Pancreas (tissue), 10 donors: ENCODE data around the gene NAV2. TPM values are rescaled to one million over a fixed set of nuclear protein-coding genes. Genes with fewer than 3 reads are reported as not detected.
A peak's percentile ranks its signal among the peaks of the same experiment; 100 is the strongest.

Source experiments
- ATAC-seq, 4 donors: fragments of 200-7000 bp; cut with Tn5 transposase; one replicate each; pipeline versions ENCODE4 v1.8.0 to v1.9.1; 2020; ENCODE audit warnings: mild to moderate bottlenecking in 4 of 4, moderate library complexity in 4 of 4
- DNase-seq, 6 donors: peaks; one replicate each; pipeline ENCODE4 v3.0.0-alpha.2; 2020
- FAIRE-seq: peaks from 2 replicates; lab custom pipeline; 2012; peaks lifted over from hg19 to GRCh38; lab: Jason Lieb, UNC
- H3K27ac ChIP-seq, 4 donors: fragments of 200-600 bp; sonication (generic); 1 replicate in 3 of 4; 2 replicates in 1 of 4; pipeline versions ENCODE4 v1.5.0 to v1.8.0; 2020
- H3K27me3 ChIP-seq, 4 donors: fragments of 200-600 bp; one replicate each; pipeline ENCODE4 v1.8.0; 2021
- H3K36me3 ChIP-seq, 3 donors: fragments of 200-600 bp; sonication (generic) in 1 of 3; one replicate each; pipeline versions ENCODE4 v1.5.0 to v1.8.0; 2020 to 2021
- H3K4me1 ChIP-seq, 3 donors: fragments of 200-600 bp; one replicate each; pipeline ENCODE4 v1.8.0; 2021
- H3K4me3 ChIP-seq, 4 donors: fragments of 200-600 bp; sonication (generic) in 2 of 4; one replicate each; pipeline versions ENCODE4 v1.5.0 to v1.8.0; 2020 to 2021
- H3K9me3 ChIP-seq, 4 donors: fragments of 200-600 bp; one replicate each; pipeline ENCODE4 v1.8.0; 2021
- CTCF ChIP-seq, 4 donors: fragments of 200-600 bp; sonication (generic) in 3 of 4; IDR thresholded peaks; one replicate each; pipeline versions ENCODE4 v1.5.0 to v1.8.0; 2021; ENCODE audit warnings: antibody characterized with exemption in 4 of 4
- WGBS, 2 donors: extraction: QIAGEN DNeasy Blood & Tissue Kit; methylation state at CpG; one replicate each; pipeline ENCODE4 v1.1.7; 2013; 5-methylcytosine and 5-hydroxymethylcytosine counted together
- intact Hi-C, 3 donors: fragments of 100-400 bp; cut with DNase I; formaldehyde crosslinking; loops; one replicate each; pipeline versions ENCODE4 v1.11.1 to v1.14.2; 2022
- polyA plus RNA-seq, 2 donors: library from polyadenylated mRNA; stranded (reverse); fragments of 200-250 nt; gene quantifications; one replicate each; pipeline ENCODE4 v1.2.3, GENCODE V29; 2013
- total RNA-seq, 6 donors: library from RNA; stranded (reverse); fragmentation: NEBNext Ultra II Directional in 4 of 6; extraction: Animal tissue kit (Norgen Biotek cat#: 25700) in 4 of 6; gene quantifications; one replicate each; pipeline versions ENCODE4 v1.2.1 to v1.2.4, GENCODE V29; 2021 to 2023
- donor health status: healthy with polysubstance abuse.
- donor health status: DM: no; HTN: no; CAD: no; lungs with moderate emphysema.
- donor health status: DM: no; HTN: no; CAD: no.
- donor health status: control.
- donor health status: control.
- donor health status: Bipolar disorder and iron deficiency.
- donor health status: DM: yes; HTN: yes; CAD: no.
- donor health status: DM: no; HTN: no; CAD: no.
- donor health status: DM: no; HTN: no; CAD: no.
- donor health status: DM: yes; HTN: yes; CAD: no.

Gene NAV2
- total and polyA plus RNA-seq, 8 donors, result 5.8 to 26.9 (median 16.3) TPM

GRCh38 chr11:20024172-20024935 lies 311.7 kb downstream of the NAV2 start:
- Histone ChIP-seq H3K27me3 (no peaks in the 10 kb centered on the region), H3K4me1 (peaks cover 10 to 23% (median 18%) of the 10 kb centered on the region in 3 donors), H3K9me3 (no peaks in the 10 kb centered on the region), H3K27ac (no peak overlapping the region), H3K36me3 (no peaks in the 10 kb centered on the region), H3K4me3 (peak overlapping the region in 2 of 4 donors; percentile 36 to 38)
- FAIRE-seq (no peak), DNase-seq (no peak), ATAC-seq (peak in 1 of 4 donors; percentile 14)
- intact Hi-C loops, result no loop called here
- no peak for TF ChIP-seq CTCF (IDR thresholded peaks at IDR 0.05)
- 56 to 60% methylated on average over 6 of the region's 6 CpGs for WGBS, 2 donors

- Histone ChIP-seq H3K4me1 (peaks cover 13 to 28% (median 28%) of the 10 kb centered on the region in 3 donors), H3K9me3 (no peaks in the 10 kb centered on the region), H3K36me3 (no peaks in the 10 kb centered on the region), H3K4me3 (no peak overlapping the region), H3K27ac (no peak overlapping the region), H3K27me3 (no peaks in the 10 kb centered on the region)
- intact Hi-C loops, result no loop called here
- TF ChIP-seq CTCF (IDR thresholded peaks at IDR 0.05), result no peak
- DNase-seq (no peak), ATAC-seq (no peak), FAIRE-seq (no peak)
- WGBS, 2 donors, result 78 to 79% methylated on average over 8 of the region's 8 CpGs
Observed at GRCh38 chr11:20025332-20025840, 312.7 kb downstream of the NAV2 start.

- intact Hi-C loops, result no loop called here
- peak; percentile 67 to 74 (median 71) for ATAC-seq
Observed at GRCh38 chr11:20026629-20027555, 314.3 kb downstream of the NAV2 start.

GRCh38 chr11:20027556-20028013 lies 314.9 kb downstream of the NAV2 start:
- no peak for TF ChIP-seq CTCF (IDR thresholded peaks at IDR 0.05)
- Histone ChIP-seq H3K27ac (peak overlapping the region in 3 of 4 donors; percentile 26 to 61 (median 39)), H3K27me3 (no peaks in the 10 kb centered on the region), H3K4me1 (peaks cover 13 to 40% (median 34%) of the 10 kb centered on the region in 3 donors), H3K9me3 (no peaks in the 10 kb centered on the region), H3K36me3 (no peaks in the 10 kb centered on the region), H3K4me3 (no peak overlapping the region)
- intact Hi-C loops, result no loop called here
- ATAC-seq (peak in 3 of 4 donors; percentile 5 to 28 (median 10)), DNase-seq (no peak), FAIRE-seq (no peak)
- WGBS, 2 donors, result 18 to 19% methylated on average over 4 of the region's 4 CpGs

More at GRCh38 chr11:20026629-20027555, 314.3 kb downstream of the NAV2 start:
- Histone ChIP-seq H3K36me3 (no peaks in the 10 kb centered on the region), H3K4me3 (no peak overlapping the region), H3K4me1 (peaks cover 13 to 41% (median 39%) of the 10 kb centered on the region in 3 donors), H3K27ac (peak overlapping the region; percentile 26 to 61 (median 44)), H3K27me3 (no peaks in the 10 kb centered on the region), H3K9me3 (no peaks in the 10 kb centered on the region)
- 33 to 35% methylated on average over 15 of the region's 15 CpGs for WGBS, 2 donors
- DNase-seq (peak; percentile 70 to 81 (median 74)), FAIRE-seq (no peak)
- no peak for TF ChIP-seq CTCF (IDR thresholded peaks at IDR 0.05)
